ENCODE results near the gene TRIM65. TPM values are rescaled to one million over a fixed set of nuclear protein-coding genes. Genes with fewer than 3 reads are reported as not detected.

Gene TRIM65
- total and polyA plus RNA-seq, 2 of the 4 experiments (the other 2 are of a cell fraction) = 7.9 to 10.6 TPM

- peaks cover 5% of the 10 kb centered on the region; the same call in 1 of the 2 replicates for H3K4me1 ChIP-seq (ENCODE audit: control insufficient read depth, insufficient read depth, low read length)
- BruUV-seq (replicated peaks) = no TSS peak
- H2BK120ac ChIP-seq (ENCODE audit: low read depth, low read length) = no peak overlapping the region
- no peak overlapping the region for H3K56ac ChIP-seq (ENCODE audit: extremely low read depth, insufficient read depth, low read length)
- ATAC-seq (ENCODE audit: low read depth) (no peak), DNase-seq (no peak)
- no peak overlapping the region for H4K91ac ChIP-seq (ENCODE audit: insufficient read depth, low read depth, low read length)
- no peak overlapping the region for H2BK20ac ChIP-seq (ENCODE audit: low read depth, low read length)
- no peak overlapping the region for H2BK5ac ChIP-seq (ENCODE audit: low read depth, low read length, poor library complexity, severe bottlenecking)
- H3K18ac ChIP-seq (ENCODE audit: low read depth, low read length) = no peak overlapping the region
- intact Hi-C loops (cut with micrococcal nuclease) (no loop called here), in situ Hi-C loops (cut with MboI; ENCODE audit: low sequenced_read_pairs) (no loop called here), dilution Hi-C loops (cut with HindIII; ENCODE audit: low sequenced_read_pairs, unreplicated experiment) (no loop called here)
- no peak overlapping the region for H3K27ac ChIP-seq (ENCODE audit: insufficient read depth, low read length)
- no peak overlapping the region for H3K4ac ChIP-seq (ENCODE audit: low read depth, low read length)
- H3K23ac ChIP-seq (ENCODE audit: low read depth, low read length) = no peak overlapping the region
- H2AK5ac ChIP-seq (ENCODE audit: low read depth, low read length) = no peak overlapping the region; the same call in 1 of the 2 replicates
- H3K4me2 ChIP-seq (ENCODE audit: low read depth, low read length) = no peak overlapping the region
- H3K9me1 ChIP-seq (ENCODE audit: insufficient read depth, low read length) = peaks cover 12% of the 10 kb centered on the region; the same call in 1 of the 2 replicates
- no peak overlapping the region for H3K4me3 ChIP-seq (ENCODE audit: insufficient read depth, low read depth, low read length)
- H4K20me1 ChIP-seq (ENCODE audit: insufficient read depth, low read length) = peaks cover 4% of the 10 kb centered on the region; the same call in 1 of the 2 replicates
- peaks cover 9 to 39% of the 10 kb centered on the region in 2 experiments; a peak in 3 of 4 replicates for H3K79me1 ChIP-seq (ENCODE audit: low read depth in 1 of 2, low read length in 2 of 2)
- ChIA-PET CTCF (no interaction called here), POLR2A (ENCODE audit: unreplicated experiment) (no interaction called here)
- peak overlapping the region; percentile 65 for H2AK9ac ChIP-seq (replicated peaks; ENCODE audit: low read depth, low read length, poor library complexity)
- no peak overlapping the region for H4K8ac ChIP-seq (ENCODE audit: low read depth in 2 of 2, low read length in 2 of 2)
- H3K9me3 ChIP-seq (ENCODE audit: control insufficient read depth, insufficient read depth, low read length) = no peaks in the 10 kb centered on the region
- H4K5ac ChIP-seq (ENCODE audit: low read depth, low read length) = no peak overlapping the region
- no peak overlapping the region for H2BK15ac ChIP-seq (ENCODE audit: low read depth, low read length)
- H2AFZ ChIP-seq (replicated peaks; ENCODE audit: low read length, poor library complexity) = peak overlapping the region; percentile 58
- peaks cover 19% of the 10 kb centered on the region for H3K36me3 ChIP-seq (ENCODE audit: control insufficient read depth, insufficient read depth, low read length)
- H3K9ac ChIP-seq (ENCODE audit: low read depth, low read length) = no peak overlapping the region
- 87% methylated on average over 13 of the region's 32 CpGs; no CpG with 5 or more reads in 1 of the 2 experiments for WGBS, 2 experiments (ENCODE audit: extremely low coverage in 2 of 2, insufficient read length in 1 of 2)
- H3K27me3 ChIP-seq (ENCODE audit: control insufficient read depth, insufficient read depth, low read length) = no peaks in the 10 kb centered on the region
- H3K14ac ChIP-seq (replicated peaks; ENCODE audit: low read depth, low read length) = no peak overlapping the region
- TF ChIP-seq RAD21 (IDR thresholded peaks at IDR 0.05; ENCODE audit: low read length) (no peak), NFE2L2 (IDR thresholded peaks at IDR 0.05; ENCODE audit: low read depth, low read length) (no peak), CEBPB (IDR thresholded peaks at IDR 0.05; ENCODE audit: low read depth, low read length) (no peak), ELK1 (IDR thresholded peaks at IDR 0.05; ENCODE audit: borderline replicate concordance, low read depth, low read length) (no peak), RFX5 (IDR thresholded peaks at IDR 0.05; ENCODE audit: low read depth, low read length) (no peak), USF2 (IDR thresholded peaks at IDR 0.05; ENCODE audit: low read depth, low read length) (no peak), MAZ (IDR thresholded peaks at IDR 0.05; ENCODE audit: borderline replicate concordance, low read depth, low read length) (no peak), MAFK (IDR thresholded peaks at IDR 0.05; ENCODE audit: low read depth, low read length) (no peak), POLR2A (IDR thresholded peaks at IDR 0.05; ENCODE audit: low read depth, low read length) (no peak), SMC3 (IDR thresholded peaks at IDR 0.05; ENCODE audit: low read depth, low read length) (no peak), RCOR1 (IDR thresholded peaks at IDR 0.05; ENCODE audit: insufficient replicate concordance, low read length) (no peak), MXI1 (IDR thresholded peaks at IDR 0.05; ENCODE audit: borderline replicate concordance, low read depth, low read length) (no peak), FOS (IDR thresholded peaks at IDR 0.05; ENCODE audit: low read depth, low read length) (no peak), CTCF (conservative IDR thresholded peaks at IDR 0.05; ENCODE audit: low read depth, low read length) (no peak)
Measured at GRCh38 chr17:75891605-75892555, 4.9 kb downstream of the TRIM65 start.

Measured in IMR-90 (cell line).